HG03175 (cell line): ENCODE measurements around the gene ISOC1.

Source experiments
- ATAC-seq: cut with Tn5 transposase; IDR thresholded peaks from one replicate; pipeline ENCODE4 v1.9.1; 2021; ENCODE audit warnings: mild to moderate bottlenecking, moderate library complexity; ENCODE audit not compliant: unreplicated experiment

Gene ISOC1

DNA sequence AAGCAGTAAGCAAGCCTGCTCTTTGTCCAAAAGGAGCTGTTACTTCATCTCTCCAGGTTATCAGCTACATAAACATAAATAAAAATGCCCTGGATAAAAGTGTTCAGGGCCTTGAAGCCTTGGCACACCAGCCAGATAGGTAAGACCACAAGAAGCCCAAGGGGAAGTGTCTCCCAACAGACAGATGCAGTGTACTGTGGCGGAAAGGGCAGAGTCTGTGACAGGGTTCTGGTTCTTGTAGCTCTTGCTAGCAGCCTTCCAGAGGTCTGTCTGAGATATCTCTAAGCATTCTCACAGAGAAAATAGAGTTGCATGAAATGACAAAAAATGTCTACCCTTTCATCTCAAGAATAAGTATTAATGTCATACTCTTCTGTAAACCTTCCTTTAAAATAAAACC lies 30.1 kb downstream of the ISOC1 start:
- ATAC-seq = no peak

DNA sequence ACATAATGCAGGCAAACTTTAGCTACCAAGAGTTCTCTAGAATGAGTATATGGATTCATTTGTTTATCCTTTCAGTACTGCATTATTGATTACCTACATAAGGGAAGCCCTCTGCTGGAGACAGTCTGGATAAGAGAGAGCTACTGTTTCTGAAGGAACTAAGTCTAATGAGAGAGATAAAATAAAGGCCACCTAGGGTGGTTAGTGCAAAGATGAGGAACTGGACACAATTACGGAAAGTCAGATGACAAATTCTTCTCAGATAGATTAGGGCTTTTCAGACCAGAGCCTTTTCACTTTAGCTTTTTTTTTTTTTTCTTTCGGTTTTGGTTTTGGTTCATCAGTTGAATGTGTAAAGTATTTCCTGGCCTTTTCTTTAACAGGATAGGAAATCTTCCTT lies 31.3 kb downstream of the ISOC1 start:
- ATAC-seq = peak; percentile 77

DNA sequence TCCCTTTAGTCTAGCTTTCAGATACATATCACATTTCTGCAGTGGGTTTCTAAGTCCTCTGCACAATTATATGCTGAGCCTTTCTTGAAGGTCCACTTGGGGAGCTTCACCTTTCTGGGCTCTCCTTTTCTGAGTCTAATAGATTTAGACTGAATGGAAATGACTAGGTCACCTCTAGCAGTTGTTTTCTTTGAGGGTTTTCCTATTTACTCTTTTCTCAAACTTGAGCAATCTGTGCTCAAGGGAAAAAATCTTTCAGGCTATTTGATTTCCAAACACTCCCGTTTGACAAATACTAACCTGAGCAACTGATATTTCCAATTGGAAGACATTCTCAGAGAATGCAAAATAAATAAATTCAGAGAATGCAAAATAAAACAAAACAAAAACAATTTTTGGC lies 39.0 kb downstream of the ISOC1 start:
- ATAC-seq = no peak

DNA sequence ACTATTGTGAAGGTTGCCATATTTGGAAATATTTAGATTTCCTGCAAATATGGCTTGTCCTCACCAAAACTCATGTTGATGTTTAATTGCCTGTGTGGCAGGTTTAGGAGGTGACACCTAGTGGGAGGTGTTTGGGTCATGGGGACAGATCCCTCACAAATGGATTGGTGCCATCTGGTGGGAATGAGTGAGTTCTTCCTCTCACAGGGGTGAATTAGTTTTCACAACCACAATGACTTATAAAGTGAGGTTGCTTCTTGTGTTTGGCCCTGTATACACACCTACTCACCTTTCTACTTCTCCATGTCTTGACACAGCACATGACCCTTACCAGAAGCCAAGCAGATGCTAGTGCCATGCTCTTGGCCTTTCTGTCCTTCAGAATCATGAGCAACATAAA lies 41.1 kb downstream of the ISOC1 start:
- ATAC-seq = peak; percentile 80

DNA sequence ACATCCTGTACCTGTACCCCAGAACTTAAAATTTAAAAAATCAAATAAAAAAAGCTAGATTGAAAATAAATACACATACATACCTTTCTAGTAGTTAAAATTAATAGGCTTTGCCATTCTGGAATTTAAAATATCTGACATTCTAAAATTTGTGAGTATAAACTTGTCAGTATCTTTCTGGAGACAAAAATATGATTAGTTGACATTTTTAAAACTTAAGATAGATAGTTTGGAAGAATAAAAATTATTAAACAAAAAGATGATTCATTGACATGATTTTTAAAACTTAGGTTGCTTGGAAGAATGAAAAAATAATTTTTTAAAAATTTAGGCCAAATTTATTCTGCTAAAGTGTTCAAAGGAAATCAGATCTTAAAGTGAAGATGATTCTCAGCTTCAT lies 43.1 kb downstream of the ISOC1 start:
- no peak for ATAC-seq

DNA sequence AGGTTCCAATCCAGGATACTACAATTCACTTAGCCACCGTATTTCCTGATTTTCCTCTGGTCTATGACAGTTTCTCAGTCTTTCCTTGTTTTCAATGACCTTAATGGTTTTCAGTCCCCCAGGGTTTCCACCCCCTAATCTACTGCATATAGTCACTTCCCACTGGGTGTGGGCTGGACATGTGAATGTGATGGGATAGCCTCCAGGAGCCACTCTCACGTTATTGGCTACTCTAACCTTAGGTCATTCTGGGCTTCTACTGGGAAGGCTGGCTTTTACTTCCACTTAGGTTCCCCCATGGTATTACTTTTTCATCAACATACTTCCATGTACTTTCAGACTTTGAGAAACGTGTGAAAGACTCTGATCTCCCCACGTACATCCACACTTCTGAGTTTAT lies 46.5 kb downstream of the ISOC1 start:
- no peak for ATAC-seq

DNA sequence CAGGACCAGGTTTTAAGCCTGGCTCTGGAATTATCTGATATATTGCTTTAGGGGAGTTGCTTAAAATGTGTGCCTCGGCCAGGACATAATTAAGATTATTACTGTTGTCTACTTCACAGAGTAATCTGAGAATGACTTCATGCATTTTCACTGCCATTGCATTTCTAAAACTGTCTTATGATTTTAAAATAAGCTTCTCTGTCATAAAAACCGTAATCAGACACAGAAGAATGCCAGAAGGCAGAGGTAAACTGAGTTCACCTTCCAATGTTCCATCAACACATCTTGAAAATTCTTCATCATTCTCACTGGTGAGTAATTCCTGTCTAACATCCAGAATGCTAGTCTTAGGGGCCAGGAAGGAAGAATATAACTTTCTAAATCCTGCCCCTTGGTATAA lies 47.1 kb downstream of the ISOC1 start:
- ATAC-seq = no peak

DNA sequence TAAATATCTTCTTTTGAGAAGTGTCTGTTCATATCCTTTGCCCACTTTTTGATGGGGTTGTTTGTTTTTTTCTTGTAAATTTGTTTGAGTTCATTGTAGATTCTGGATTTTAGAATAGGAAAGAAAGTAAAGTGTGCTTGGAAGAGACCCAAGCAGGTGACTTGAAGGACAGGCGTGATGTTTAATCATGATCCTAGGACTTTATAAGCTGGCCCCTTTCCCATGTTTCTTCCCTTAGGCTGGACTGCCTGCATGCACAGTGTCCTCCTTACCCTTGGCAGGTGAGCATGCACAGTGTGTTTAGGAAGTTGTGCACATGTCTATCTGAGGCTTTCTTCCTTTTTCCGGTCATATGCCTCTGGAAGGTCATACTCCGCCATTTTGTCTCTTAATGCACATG lies 61.3 kb downstream of the ISOC1 start:
- no peak for ATAC-seq

DNA sequence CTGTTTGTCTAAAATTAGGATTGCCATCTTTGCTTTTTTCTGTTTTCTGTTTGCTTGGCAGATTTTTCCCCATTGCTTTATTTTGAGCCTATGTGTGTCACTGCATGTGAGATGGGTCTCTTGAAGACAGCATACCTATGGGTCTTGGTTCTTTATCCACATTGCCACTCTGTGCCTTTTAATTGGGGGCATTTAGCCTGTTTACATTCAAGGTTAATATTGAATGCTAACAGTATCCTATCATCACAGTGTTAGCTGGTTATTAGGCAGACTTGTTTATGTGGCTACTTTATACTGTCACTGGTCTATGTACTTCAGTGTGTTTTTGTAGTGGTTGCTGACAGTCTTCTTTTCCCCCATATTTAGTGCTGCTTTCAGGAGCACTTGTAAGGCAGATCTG lies 67.3 kb downstream of the ISOC1 start:
- no peak for ATAC-seq
